ENCODE data around the gene PLRG1. TPM values are rescaled to one million over a fixed set of nuclear protein-coding genes. Genes with fewer than 3 reads are reported as not detected.
A peak's percentile ranks its signal among the peaks of the same experiment; 100 is the strongest.

PLRG1 gene
- total RNA-seq, 1 donor from 2014 or later: 81.3 TPM

DNA sequence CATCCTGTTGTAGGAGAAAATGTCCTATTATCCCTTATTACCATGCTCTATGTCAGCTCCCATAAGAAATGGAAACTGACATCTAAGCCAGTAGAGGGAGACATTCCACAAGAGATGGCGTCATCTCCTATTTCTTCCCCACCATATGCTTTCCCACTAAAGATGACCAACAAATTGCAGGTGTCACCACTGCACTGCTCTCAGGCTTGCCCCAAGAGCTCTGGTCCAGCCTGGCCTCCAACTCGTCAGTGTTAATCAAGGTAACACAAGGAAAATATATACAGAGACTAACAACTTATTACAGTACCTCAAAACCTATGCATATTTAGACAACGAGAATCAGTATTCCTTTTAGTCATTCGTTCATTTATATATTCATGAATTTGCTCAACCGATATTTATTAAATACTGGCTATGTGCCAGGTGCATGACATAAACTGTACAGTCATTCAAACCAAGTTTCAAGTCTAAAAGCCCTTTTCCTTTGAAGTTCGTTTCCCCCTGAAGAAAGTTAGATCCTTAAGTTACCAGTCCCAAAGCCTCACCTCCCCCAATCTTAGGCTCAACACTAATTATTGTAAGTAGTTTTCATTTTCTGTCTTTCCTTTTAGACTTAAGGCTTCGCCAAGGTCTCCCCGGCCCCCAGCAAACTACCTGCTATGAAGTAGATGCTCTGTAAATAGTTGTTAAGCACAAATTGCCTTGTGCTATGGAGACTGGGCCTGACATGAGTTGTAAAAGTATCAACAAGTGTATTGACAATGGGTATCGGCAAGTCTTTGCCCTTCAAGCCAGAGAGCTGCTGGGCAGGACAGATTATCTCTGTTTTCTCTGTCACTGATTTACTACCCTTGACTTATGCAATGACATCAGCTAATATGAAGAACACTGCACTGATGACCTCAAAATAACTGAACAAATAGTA is 9.6 kb upstream of the PLRG1 start:
- Mint-ChIP-seq H3K27ac (ENCODE audit: unreplicated experiment) (peak overlapping the region; percentile 58), H3K4me3 (ENCODE audit: unreplicated experiment) (no peak overlapping the region), H3K27me3 (ENCODE audit: low read depth, unreplicated experiment) (no peaks in the 10 kb centered on the region), H3K36me3 (ENCODE audit: low read depth, unreplicated experiment) (no peaks in the 10 kb centered on the region), H3K9me3 (ENCODE audit: unreplicated experiment) (no peaks in the 10 kb centered on the region), H3K4me1 (ENCODE audit: low read depth, unreplicated experiment) (peaks cover 10% of the 10 kb centered on the region)
- H3K4me3 ChIP-seq (ENCODE audit: insufficient read depth, low read depth, low read length): no peak overlapping the region
- H3K4me1 ChIP-seq (ENCODE audit: insufficient read depth, low read length): peaks cover 6% of the 10 kb centered on the region
- peak; percentile 50 for DNase-seq (ENCODE audit: low read depth)
- H3K27me3 ChIP-seq (ENCODE audit: insufficient read depth, low read length): no peaks in the 10 kb centered on the region
- TF ChIP-seq EZH2 (IDR thresholded peaks at IDR 0.05; ENCODE audit: insufficient read depth, low read length): no peak
- TF ChIP-seq, protein P1, sequence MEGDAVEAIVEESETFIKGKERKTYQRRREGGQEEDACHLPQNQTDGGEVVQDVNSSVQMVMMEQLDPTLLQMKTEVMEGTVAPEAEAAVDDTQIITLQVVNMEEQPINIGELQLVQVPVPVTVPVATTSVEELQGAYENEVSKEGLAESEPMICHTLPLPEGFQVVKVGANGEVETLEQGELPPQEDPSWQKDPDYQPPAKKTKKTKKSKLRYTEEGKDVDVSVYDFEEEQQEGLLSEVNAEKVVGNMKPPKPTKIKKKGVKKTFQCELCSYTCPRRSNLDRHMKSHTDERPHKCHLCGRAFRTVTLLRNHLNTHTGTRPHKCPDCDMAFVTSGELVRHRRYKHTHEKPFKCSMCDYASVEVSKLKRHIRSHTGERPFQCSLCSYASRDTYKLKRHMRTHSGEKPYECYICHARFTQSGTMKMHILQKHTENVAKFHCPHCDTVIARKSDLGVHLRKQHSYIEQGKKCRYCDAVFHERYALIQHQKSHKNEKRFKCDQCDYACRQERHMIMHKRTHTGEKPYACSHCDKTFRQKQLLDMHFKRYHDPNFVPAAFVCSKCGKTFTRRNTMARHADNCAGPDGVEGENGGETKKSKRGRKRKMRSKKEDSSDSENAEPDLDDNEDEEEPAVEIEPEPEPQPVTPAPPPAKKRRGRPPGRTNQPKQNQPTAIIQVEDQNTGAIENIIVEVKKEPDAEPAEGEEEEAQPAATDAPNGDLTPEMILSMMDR (IDR thresholded peaks at IDR 0.05; ENCODE audit: insufficient read depth, low read depth, low read length): peak; percentile 58
- no peaks in the 10 kb centered on the region for H3K79me2 ChIP-seq (ENCODE audit: insufficient read depth, low read length)
- H4K20me1 ChIP-seq (ENCODE audit: insufficient read depth, low read length): no peaks in the 10 kb centered on the region
- H3K9me3 ChIP-seq (ENCODE audit: insufficient read depth, low read depth, low read length): no peaks in the 10 kb centered on the region
- no peak overlapping the region for H3K9ac ChIP-seq (ENCODE audit: low read length)
- no peak overlapping the region for H3K27ac ChIP-seq (ENCODE audit: low read depth, low read length)
- no peak overlapping the region for H2AFZ ChIP-seq (ENCODE audit: low read depth, low read length)
- FAIRE-seq: peak; percentile 88
- no peaks in the 10 kb centered on the region for H3K36me3 ChIP-seq (ENCODE audit: insufficient read depth, low read length)
- no peak overlapping the region for H3K4me2 ChIP-seq (ENCODE audit: low read length)

DNA sequence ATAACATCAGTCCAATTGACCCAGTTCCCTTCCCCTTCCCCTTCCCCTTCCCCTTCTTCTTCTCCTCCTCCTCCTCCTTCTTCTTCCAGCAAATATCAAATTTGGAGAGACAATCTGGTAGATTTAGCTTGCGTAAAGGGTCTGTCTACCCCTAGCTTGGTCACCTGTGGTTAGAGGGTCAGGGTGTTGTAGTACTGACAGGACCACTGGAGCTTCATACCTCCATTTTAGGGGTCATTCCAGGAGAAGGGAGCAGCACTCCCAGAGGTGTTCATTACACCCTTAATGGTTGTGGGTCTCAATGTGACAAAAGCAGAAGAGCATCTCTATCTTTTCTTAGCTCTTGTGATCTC is 8.9 kb upstream of the PLRG1 start:
- Histone ChIP-seq H3K9ac (ENCODE audit: low read length) (no peak overlapping the region), H3K79me2 (ENCODE audit: insufficient read depth, low read length) (no peaks in the 10 kb centered on the region), H3K4me1 (ENCODE audit: insufficient read depth, low read length) (peaks cover 6% of the 10 kb centered on the region), H3K36me3 (ENCODE audit: insufficient read depth, low read length) (no peaks in the 10 kb centered on the region), H3K27ac (ENCODE audit: low read depth, low read length) (no peak overlapping the region), H2AFZ (ENCODE audit: low read depth, low read length) (no peak overlapping the region), H3K4me2 (ENCODE audit: low read length) (no peak overlapping the region), H3K4me3 (ENCODE audit: insufficient read depth, low read depth, low read length) (no peak overlapping the region), H4K20me1 (ENCODE audit: insufficient read depth, low read length) (no peaks in the 10 kb centered on the region), H3K27me3 (ENCODE audit: insufficient read depth, low read length) (no peaks in the 10 kb centered on the region), H3K9me3 (ENCODE audit: insufficient read depth, low read depth, low read length) (no peaks in the 10 kb centered on the region)
- peaks cover 10% of the 10 kb centered on the region for H3K4me1 Mint-ChIP-seq (ENCODE audit: low read depth, unreplicated experiment)
- H3K9me3 Mint-ChIP-seq (ENCODE audit: unreplicated experiment): no peaks in the 10 kb centered on the region
- no peak for DNase-seq (ENCODE audit: low read depth)
- TF ChIP-seq, protein P1 (IDR thresholded peaks at IDR 0.05; ENCODE audit: insufficient read depth, low read depth, low read length): no peak
- TF ChIP-seq EZH2 (IDR thresholded peaks at IDR 0.05; ENCODE audit: insufficient read depth, low read length): no peak
- no peak overlapping the region for H3K4me3 Mint-ChIP-seq (ENCODE audit: unreplicated experiment)
- H3K27me3 Mint-ChIP-seq (ENCODE audit: low read depth, unreplicated experiment): no peaks in the 10 kb centered on the region
- FAIRE-seq: no peak
- no peak overlapping the region for H3K27ac Mint-ChIP-seq (ENCODE audit: unreplicated experiment)
- no peaks in the 10 kb centered on the region for H3K36me3 Mint-ChIP-seq (ENCODE audit: low read depth, unreplicated experiment)
